Hepatocyte (in vitro differentiated cells): ENCODE measurements around the gene MPIG6B. TPM values are rescaled to one million over a fixed set of nuclear protein-coding genes. Genes with fewer than 3 reads are reported as not detected.

Experiments used
- DNase-seq: peaks from one replicate; pipeline ENCODE4 v3.0.0-alpha.2; 2016; ENCODE audit warnings: low spot score
- H2AFZ ChIP-seq: fragments of 200-600 bp; sonication (generic); 2 replicates; pipeline ENCODE4 v1.6.0; 2016; ENCODE audit warnings: antibody characterized with exemption, mild to moderate bottlenecking
- H3K27ac ChIP-seq: fragments of 200-600 bp; sonication (generic); 2 replicates; pipeline ENCODE4 v1.5.1; 2016; ENCODE audit warnings: mild to moderate bottlenecking
- H3K27me3 ChIP-seq: fragments of 200-600 bp; sonication (generic); 2 replicates; pipeline ENCODE4 v1.6.1; 2016
- H3K36me3 ChIP-seq: fragments of 200-600 bp; sonication (generic); replicated peaks from 2 replicates; pipeline ENCODE4 v1.5.1; 2016; ENCODE audit warnings: low read depth; ENCODE audit not compliant: insufficient read depth
- H3K4me1 ChIP-seq: fragments of 200-600 bp; sonication (generic); 2 replicates; pipeline ENCODE4 v1.5.1; 2016; ENCODE audit warnings: mild to moderate bottlenecking, moderate library complexity; ENCODE audit not compliant: insufficient read depth
- H3K4me2 ChIP-seq: fragments of 200-600 bp; sonication (generic); 2 replicates; pipeline ENCODE4 v1.6.0; 2016
- H3K4me3 ChIP-seq: fragments of 200-600 bp; sonication (generic); 2 replicates; pipeline ENCODE4 v1.5.1; 2016; ENCODE audit warnings: mild to moderate bottlenecking
- H3K79me2 ChIP-seq: fragments of 200-600 bp; sonication (generic); 2 replicates; pipeline ENCODE4 v1.6.0; 2017; ENCODE audit warnings: mild to moderate bottlenecking
- H3K9me2 ChIP-seq: fragments of 200-600 bp; sonication (generic); replicated peaks from 2 replicates; pipeline ENCODE4 v1.6.0; 2017; ENCODE audit warnings: mild to moderate bottlenecking; ENCODE audit not compliant: insufficient read depth
- H3K9me3 ChIP-seq: fragments of 200-600 bp; sonication (generic); 2 replicates; pipeline ENCODE4 v1.5.1; 2016; ENCODE audit warnings: low read depth, mild to moderate bottlenecking
- H4K20me1 ChIP-seq: fragments of 200-600 bp; sonication (generic); 2 replicates; pipeline ENCODE4 v1.6.0; 2016; ENCODE audit warnings: mild to moderate bottlenecking; ENCODE audit not compliant: insufficient read depth, poor library complexity, severe bottlenecking
- EZH2 ChIP-seq: fragments of 200-600 bp; sonication (generic); IDR thresholded peaks from 2 replicates; pipeline ENCODE4 v1.6.1; 2016; ENCODE audit warnings: antibody characterized with exemption, mild to moderate bottlenecking, borderline replicate concordance
- EZH2phosphoT487 ChIP-seq: fragments of 200-600 bp; sonication (generic); IDR thresholded peaks from one replicate; pipeline ENCODE4 v1.6.1; 2018; ENCODE audit warnings: antibody characterized with exemption, mild to moderate bottlenecking, low read depth, moderate library complexity; ENCODE audit not compliant: unreplicated experiment, severe bottlenecking
- WGBS: methylation state at CpG from one replicate; pipeline ENCODE4 v1.1.6; 2016; ENCODE audit warnings: low lambda C conversion rate; ENCODE audit errors: missing lambda C conversion rate; 5-methylcytosine and 5-hydroxymethylcytosine counted together
- microRNA-seq: library from miRNA; unstranded; fragments of <30 nt; microRNA quantifications from one replicate; pipeline ENCODE4, GENCODE V29; 2017
- polyA plus RNA-seq: library from polyadenylated mRNA; unstranded; fragments of >200 nt; fragmentation: Nextera tagmentation; extraction: Ambion mirVana; gene quantifications from 2 replicates; pipeline ENCODE4 v1.2.1, GENCODE V29; 2016
- small RNA-seq: library from RNA; depleted of rRNA; stranded (forward); fragments of <200 nt; gene quantifications from one replicate; pipeline ENCODE3, GENCODE V24; 2014
- total RNA-seq: library from RNA; depleted of rRNA; stranded (reverse); fragments of >200 nt; gene quantifications from 2 replicates; pipeline ENCODE4 v1.2.3, GENCODE V29; 2014
- TF ChIP-seq, protein P1 (sequence below): fragments of 200-600 bp; sonication (generic); IDR thresholded peaks from 2 replicates; pipeline ENCODE4 v1.5.1; 2016; ENCODE audit warnings: antibody characterized with exemption, mild to moderate bottlenecking; ENCODE audit not compliant: poor library complexity

The MPIG6B gene
- total and polyA plus RNA-seq, 2 experiments from 2014 or later, result not detected

DNA sequence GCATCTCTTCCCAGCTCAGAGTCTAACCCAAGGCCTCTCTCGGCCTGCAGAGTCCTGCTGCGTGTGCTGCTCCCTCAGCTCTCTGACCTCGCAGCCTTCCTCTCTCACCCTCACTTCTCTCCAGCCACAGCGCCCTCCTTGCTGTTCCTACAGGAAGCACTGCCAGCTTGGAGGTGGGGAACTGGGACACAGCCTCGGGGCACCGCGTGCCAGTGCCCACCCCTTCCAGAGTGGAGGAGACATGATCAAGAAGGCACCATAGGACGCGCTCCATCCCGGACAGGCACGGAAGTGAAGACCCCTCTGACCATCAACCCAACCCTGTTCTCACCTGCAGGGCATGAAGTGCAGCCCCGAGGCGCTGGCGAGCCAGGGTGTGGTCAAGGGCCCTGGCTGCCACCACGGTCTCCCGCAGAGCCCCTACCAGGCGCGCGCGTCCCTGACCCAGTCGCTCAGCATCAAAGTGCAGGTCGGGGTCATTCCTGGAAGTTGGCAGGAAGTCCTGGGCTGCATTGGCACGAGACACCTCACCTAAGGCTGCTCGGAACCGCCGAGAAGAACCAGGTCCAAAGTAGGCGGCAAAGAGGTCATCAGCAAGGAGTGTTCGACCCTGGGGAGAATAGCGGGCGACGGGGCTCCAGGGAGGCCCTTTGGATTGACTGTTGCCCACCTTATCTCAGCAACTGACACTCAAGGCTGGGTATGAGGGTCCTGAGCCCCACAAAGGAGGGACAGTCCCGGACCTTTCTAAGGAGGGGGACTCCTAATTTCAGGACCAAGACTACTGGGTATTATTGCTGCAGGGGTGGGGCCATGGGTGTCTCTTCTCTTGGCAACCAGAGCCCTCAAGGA lies 52.7 kb downstream of the MPIG6B start:
- Histone ChIP-seq H3K4me3 (no peak overlapping the region), H3K27ac (peak overlapping the region; percentile 93), H3K4me1 (peaks cover 27% of the 10 kb centered on the region), H3K9me3 (no peaks in the 10 kb centered on the region), H3K9me2 (no peaks in the 10 kb centered on the region), H2AFZ (no peak overlapping the region), H4K20me1 (no peaks in the 10 kb centered on the region), H3K4me2 (peak overlapping the region; percentile 62), H3K36me3 (no peaks in the 10 kb centered on the region), H3K27me3 (no peaks in the 10 kb centered on the region), H3K79me2 (no peaks in the 10 kb centered on the region)
- WGBS, result 97% methylated on average over 32 of the region's 32 CpGs
- peak; percentile 5 for DNase-seq
- TF ChIP-seq EZH2phosphoT487 (no peak), EZH2 (no peak)
- TF ChIP-seq, protein P1, sequence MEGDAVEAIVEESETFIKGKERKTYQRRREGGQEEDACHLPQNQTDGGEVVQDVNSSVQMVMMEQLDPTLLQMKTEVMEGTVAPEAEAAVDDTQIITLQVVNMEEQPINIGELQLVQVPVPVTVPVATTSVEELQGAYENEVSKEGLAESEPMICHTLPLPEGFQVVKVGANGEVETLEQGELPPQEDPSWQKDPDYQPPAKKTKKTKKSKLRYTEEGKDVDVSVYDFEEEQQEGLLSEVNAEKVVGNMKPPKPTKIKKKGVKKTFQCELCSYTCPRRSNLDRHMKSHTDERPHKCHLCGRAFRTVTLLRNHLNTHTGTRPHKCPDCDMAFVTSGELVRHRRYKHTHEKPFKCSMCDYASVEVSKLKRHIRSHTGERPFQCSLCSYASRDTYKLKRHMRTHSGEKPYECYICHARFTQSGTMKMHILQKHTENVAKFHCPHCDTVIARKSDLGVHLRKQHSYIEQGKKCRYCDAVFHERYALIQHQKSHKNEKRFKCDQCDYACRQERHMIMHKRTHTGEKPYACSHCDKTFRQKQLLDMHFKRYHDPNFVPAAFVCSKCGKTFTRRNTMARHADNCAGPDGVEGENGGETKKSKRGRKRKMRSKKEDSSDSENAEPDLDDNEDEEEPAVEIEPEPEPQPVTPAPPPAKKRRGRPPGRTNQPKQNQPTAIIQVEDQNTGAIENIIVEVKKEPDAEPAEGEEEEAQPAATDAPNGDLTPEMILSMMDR, result no peak

Small RNA genes within 50 kb of the gene (microRNA-seq; reads per million reads assigned to microRNA genes)
- gene MIR4646, result 5.4 reads per million, percentile 11 among the genes with 10 or more reads in this experiment

Small RNA genes within 50 kb of the gene (small RNA-seq; reads per million reads assigned to genes)
- gene LY6G6D (not detected), gene MIR4646 (not detected), gene MSH5-SAPCD1 (not detected), gene RNU6-850P (not detected), gene SAPCD1 (not detected)

Other genes with a start within 250 kb of the MPIG6B start
Only the 30 nearest of the 42 such genes appear.
- gene LTA, start 151.1 kb upstream of the MPIG6B start, total RNA-seq, result not detected in 2 replicates
- gene LTA, start 151.1 kb upstream of the MPIG6B start, polyA plus RNA-seq, result not detected in 2 replicates
- gene TNF, start 147.8 kb upstream of the MPIG6B start, total RNA-seq, result 0.63 TPM in 1 of 2 replicates, not detected in the other
- gene TNF, start 147.8 kb upstream of the MPIG6B start, polyA plus RNA-seq, result 0.91 and 1.3 TPM in 2 replicates
- 2.4 and 4.0 TPM in 2 replicates for gene LTB, start 140.9 kb upstream of the MPIG6B start, total RNA-seq
- 6.0 and 10.6 TPM in 2 replicates for gene LTB, start 140.9 kb upstream of the MPIG6B start, polyA plus RNA-seq
- not detected in 2 replicates for gene LST1, start 137.1 kb upstream of the MPIG6B start, total RNA-seq
- gene LST1, start 137.1 kb upstream of the MPIG6B start, polyA plus RNA-seq, result 1.5 and 2.4 TPM in 2 replicates
- not detected in 2 replicates for gene NCR3, start 130.4 kb upstream of the MPIG6B start, total RNA-seq
- gene NCR3, start 130.4 kb upstream of the MPIG6B start, polyA plus RNA-seq, result not detected in 2 replicates
- gene AIF1, start 108.1 kb upstream of the MPIG6B start, total RNA-seq, result 4.1 and 4.6 TPM in 2 replicates
- gene AIF1, start 108.1 kb upstream of the MPIG6B start, polyA plus RNA-seq, result 7.2 and 12.8 TPM in 2 replicates
- 29.8 and 50.2 TPM in 2 replicates for gene PRRC2A, start 102.7 kb upstream of the MPIG6B start, total RNA-seq
- 47.5 and 69.0 TPM in 2 replicates for gene PRRC2A, start 102.7 kb upstream of the MPIG6B start, polyA plus RNA-seq
- 113 and 148 TPM in 2 replicates for gene BAG6, start 70.7 kb upstream of the MPIG6B start, total RNA-seq
- gene BAG6, start 70.7 kb upstream of the MPIG6B start, polyA plus RNA-seq, result 84.6 and 85.7 TPM in 2 replicates
- gene APOM, start 67.5 kb upstream of the MPIG6B start, total RNA-seq, result 9.3 and 10.4 TPM in 2 replicates
- gene APOM, start 67.5 kb upstream of the MPIG6B start, polyA plus RNA-seq, result 28.2 and 40.7 TPM in 2 replicates
- 21.3 and 23.3 TPM in 2 replicates for gene C6orf47, start 62.6 kb upstream of the MPIG6B start, total RNA-seq
- gene C6orf47, start 62.6 kb upstream of the MPIG6B start, polyA plus RNA-seq, result 19.8 and 25.4 TPM in 2 replicates
- gene GPANK1, start 58.4 kb upstream of the MPIG6B start, total RNA-seq, result 11.5 and 18.1 TPM in 2 replicates
- 18.5 and 23.8 TPM in 2 replicates for gene GPANK1, start 58.4 kb upstream of the MPIG6B start, polyA plus RNA-seq
- gene CSNK2B, start 57.3 kb upstream of the MPIG6B start, total RNA-seq, result 155 and 185 TPM in 2 replicates
- 181 and 202 TPM in 2 replicates for gene CSNK2B, start 57.3 kb upstream of the MPIG6B start, polyA plus RNA-seq
- gene LY6G5B, start 53.4 kb upstream of the MPIG6B start, total RNA-seq, result 2.2 and 5.3 TPM in 2 replicates
- gene LY6G5B, start 53.4 kb upstream of the MPIG6B start, polyA plus RNA-seq, result 14.9 and 18.9 TPM in 2 replicates
- gene LY6G5C, start 42.3 kb upstream of the MPIG6B start, total RNA-seq, result 0.32 TPM in 1 of 2 replicates, not detected in the other
- gene LY6G5C, start 42.3 kb upstream of the MPIG6B start, polyA plus RNA-seq, result 0.63 and 5.0 TPM in 2 replicates
- gene ABHD16A, start 20.0 kb upstream of the MPIG6B start, total RNA-seq, result 63.2 and 66.8 TPM in 2 replicates
- 81.3 and 94.7 TPM in 2 replicates for gene ABHD16A, start 20.0 kb upstream of the MPIG6B start, polyA plus RNA-seq
- not detected in 2 replicates for gene LY6G6F, start 16.5 kb upstream of the MPIG6B start, total RNA-seq
- gene LY6G6F, start 16.5 kb upstream of the MPIG6B start, polyA plus RNA-seq, result not detected in 2 replicates
- 1.3 TPM in 1 of 2 replicates, not detected in the other for gene LY6G6D, start 8.0 kb upstream of the MPIG6B start, total RNA-seq
- gene LY6G6D, start 8.0 kb upstream of the MPIG6B start, polyA plus RNA-seq, result 1.2 and 3.0 TPM in 2 replicates
- not detected in 2 replicates for gene LY6G6C, start 1.6 kb upstream of the MPIG6B start, total RNA-seq
- gene LY6G6C, start 1.6 kb upstream of the MPIG6B start, polyA plus RNA-seq, result 0.30 and 0.39 TPM in 2 replicates
- 93.8 and 108 TPM in 2 replicates for gene DDAH2, start 5.9 kb downstream of the MPIG6B start, total RNA-seq
- 137 and 157 TPM in 2 replicates for gene DDAH2, start 5.9 kb downstream of the MPIG6B start, polyA plus RNA-seq
- 454 and 463 TPM in 2 replicates for gene CLIC1, start 13.2 kb downstream of the MPIG6B start, total RNA-seq
- gene CLIC1, start 13.2 kb downstream of the MPIG6B start, polyA plus RNA-seq, result 555 and 599 TPM in 2 replicates
- 6.4 and 7.9 TPM in 2 replicates for gene MSH5, start 16.6 kb downstream of the MPIG6B start, total RNA-seq
- 4.9 and 8.5 TPM in 2 replicates for gene MSH5, start 16.6 kb downstream of the MPIG6B start, polyA plus RNA-seq
- gene SAPCD1, start 39.3 kb downstream of the MPIG6B start, total RNA-seq, result 1.4 and 4.1 TPM in 2 replicates
- 1.8 and 2.0 TPM in 2 replicates for gene SAPCD1, start 39.3 kb downstream of the MPIG6B start, polyA plus RNA-seq
- gene VWA7, start 54.0 kb downstream of the MPIG6B start, total RNA-seq, result 1.5 and 3.4 TPM in 2 replicates
- gene VWA7, start 54.0 kb downstream of the MPIG6B start, polyA plus RNA-seq, result 2.8 and 5.2 TPM in 2 replicates
- 23.3 and 36.6 TPM in 2 replicates for gene VARS1, start 72.4 kb downstream of the MPIG6B start, total RNA-seq
- gene VARS1, start 72.4 kb downstream of the MPIG6B start, polyA plus RNA-seq, result 51.0 and 59.6 TPM in 2 replicates
- gene LSM2, start 83.6 kb downstream of the MPIG6B start, total RNA-seq, result 42.9 and 51.9 TPM in 2 replicates
- gene LSM2, start 83.6 kb downstream of the MPIG6B start, polyA plus RNA-seq, result 48.7 and 57.9 TPM in 2 replicates
- 1.4 and 2.2 TPM in 2 replicates for gene HSPA1L, start 91.9 kb downstream of the MPIG6B start, total RNA-seq
- gene HSPA1L, start 91.9 kb downstream of the MPIG6B start, polyA plus RNA-seq, result 1.0 and 2.7 TPM in 2 replicates
- gene HSPA1A, start 92.2 kb downstream of the MPIG6B start, total RNA-seq, result 83.3 and 84.3 TPM in 2 replicates
- 50.0 and 82.2 TPM in 2 replicates for gene HSPA1A, start 92.2 kb downstream of the MPIG6B start, polyA plus RNA-seq
- gene HSPA1B, start 104.4 kb downstream of the MPIG6B start, total RNA-seq, result 172 and 177 TPM in 2 replicates
- 82.1 and 111 TPM in 2 replicates for gene HSPA1B, start 104.4 kb downstream of the MPIG6B start, polyA plus RNA-seq
- gene NEU1, start 139.4 kb downstream of the MPIG6B start, total RNA-seq, result 402 and 407 TPM in 2 replicates
- 331 and 388 TPM in 2 replicates for gene NEU1, start 139.4 kb downstream of the MPIG6B start, polyA plus RNA-seq
- 76.2 and 92.0 TPM in 2 replicates for gene SLC44A4, start 155.6 kb downstream of the MPIG6B start, total RNA-seq
- 73.5 and 90.8 TPM in 2 replicates for gene SLC44A4, start 155.6 kb downstream of the MPIG6B start, polyA plus RNA-seq